HCT116 (cell line): ENCODE results near the gene DFFA. TPM values are rescaled to one million over a fixed set of nuclear protein-coding genes. Genes with fewer than 3 reads are reported as not detected.
A peak's percentile ranks its signal among the peaks of the same experiment; 100 is the strongest.

Source experiments
- ATAC-seq: fragments of 200-7000 bp; cut with Tn5 transposase; 2 replicates; pipeline ENCODE4 v1.9.1; 2020; ENCODE audit warnings: mild to moderate bottlenecking, moderate library complexity
- BruUV-seq: library from RNA; stranded (reverse); fragments of 400-500 nt; replicated peaks from 2 replicates; lab custom pipeline; 2021; lab: Mats Ljungman, UMichigan
- CTCF ChIA-PET: fragments of 300-600 bp; sonication (Branson Sonifier 250); formaldehyde crosslinking; loops from one replicate; lab custom pipeline; 2021; ENCODE audit warnings: antibody characterized with exemption; lab: Charles Lee
- POLR2A ChIA-PET: fragments of 300-600, 350-600 bp; sonication (Branson Sonifier 250); formaldehyde crosslinking; loops from one replicate; lab custom pipeline; 2021; ENCODE audit warnings: antibody characterized with exemption; lab: Charles Lee
- RAD21 ChIA-PET, 2 experiments: fragments of 300-600 bp; sonication (Branson Sonifier 250); formaldehyde crosslinking; loops; one replicate each; lab custom pipeline; 2023; ENCODE audit warnings: low total read pairs in 2 of 2; ENCODE audit not compliant: uncharacterized antibody in 2 of 2, unreplicated experiment in 2 of 2, low non-redundant PET in 1 of 2; lab: Charles Lee
- DNase-seq: peaks from one replicate; pipeline ENCODE4 v3.0.0-alpha.2; 2010; ENCODE audit warnings: low read depth, low spot score
- H2AFZ ChIP-seq: fragments of 200-600 bp; shearing (Covaris generic), sonication (generic); 2 replicates; pipeline ENCODE4 v1.6.1; 2017; ENCODE audit warnings: low read depth, mixed run types, mixed read lengths, antibody characterized with exemption, low read length; ENCODE audit not compliant: poor library complexity, severe bottlenecking
- H3K27ac ChIP-seq: 2 replicates; pipeline ENCODE4 v1.5.1; 2012; ENCODE audit warnings: low read depth, low read length
- H3K27me3 ChIP-seq: fragments of 200-600 bp; sonication (generic); 2 replicates; pipeline ENCODE4 v1.6.1; 2016; ENCODE audit warnings: mixed run types, low read length, mixed read lengths; ENCODE audit not compliant: insufficient read depth
- H3K36me3 ChIP-seq, 2 experiments: fragments of 200-500 bp in 1 of 2; fragments of 200-600 bp in 1 of 2; sonication (Bioruptor generic) in 1 of 2; sonication (generic) in 1 of 2; 2 replicates each; pipeline versions ENCODE4 v1.5.1 to v1.6.1; 2014 to 2016; ENCODE audit warnings: low read length in 2 of 2, inconsistent platforms in 1 of 2, mixed read lengths in 1 of 2, mixed run types in 1 of 2; ENCODE audit not compliant: insufficient read depth in 2 of 2, control insufficient read depth in 1 of 2
- H3K4me1 ChIP-seq, 2 experiments: fragments of 200-600 bp in 1 of 2; sonication (generic) in 1 of 2; 2 replicates each; pipeline versions ENCODE4 v1.5.1 to v1.6.1; 2012 to 2017; ENCODE audit warnings: low read length in 2 of 2, inconsistent platforms in 1 of 2, mild to moderate bottlenecking in 1 of 2, mixed read lengths in 1 of 2, mixed run types in 1 of 2, moderate library complexity in 1 of 2; ENCODE audit not compliant: insufficient read depth in 2 of 2, control insufficient read depth in 1 of 2
- H3K4me2 ChIP-seq: fragments of 200-600 bp; sonication (generic); 2 replicates; pipeline ENCODE4 v1.6.1; 2017; ENCODE audit warnings: mixed run types, low read length, mixed read lengths
- H3K4me3 ChIP-seq, 2 experiments: fragments of 200-600 bp in 1 of 2; sonication (generic) in 1 of 2; replicated peaks in 1 of 2; 2 replicates each; pipeline ENCODE4 v1.5.1; 2011 to 2016; ENCODE audit warnings: low read length in 2 of 2, control low read depth in 1 of 2, low read depth in 1 of 2, mild to moderate bottlenecking in 1 of 2, mixed read lengths in 1 of 2, mixed run types in 1 of 2
- H3K79me2 ChIP-seq: fragments of 200-600 bp; sonication (generic); 2 replicates; pipeline ENCODE4 v1.6.1; 2017; ENCODE audit warnings: mild to moderate bottlenecking, mixed run types, low read length, moderate library complexity, mixed read lengths; ENCODE audit not compliant: insufficient read depth
- H3K9ac ChIP-seq: fragments of 200-600 bp; sonication (generic); 2 replicates; pipeline ENCODE4 v1.6.1; 2016; ENCODE audit warnings: low read length, mixed read lengths
- H3K9me2 ChIP-seq: fragments of 200-600 bp; sonication (generic), shearing (Covaris generic); 2 replicates; pipeline ENCODE4 v1.6.1; 2017; ENCODE audit warnings: mixed run types, mild to moderate bottlenecking, moderate library complexity; ENCODE audit not compliant: insufficient read depth
- H3K9me3 ChIP-seq, 2 experiments: fragments of 200-500 bp in 1 of 2; fragments of 200-600 bp in 1 of 2; sonication (Bioruptor generic) in 1 of 2; sonication (generic) in 1 of 2; 2 replicates each; pipeline ENCODE4 v1.6.1; 2014 to 2017; ENCODE audit warnings: low read length in 2 of 2, mixed read lengths in 2 of 2, inconsistent platforms in 1 of 2, low read depth in 1 of 2, mild to moderate bottlenecking in 1 of 2, mixed run types in 1 of 2, moderate library complexity in 1 of 2; ENCODE audit not compliant: control insufficient read depth in 1 of 2, insufficient read depth in 1 of 2
- H4K20me1 ChIP-seq: fragments of 200-600 bp; sonication (generic), shearing (Covaris generic); 2 replicates; pipeline ENCODE4 v1.6.1; 2017; ENCODE audit warnings: mixed run types, mild to moderate bottlenecking, moderate library complexity; ENCODE audit not compliant: insufficient read depth
- CBX3 ChIP-seq: IDR thresholded peaks from 2 replicates; pipeline ENCODE4 v1.6.1; 2012; ENCODE audit warnings: low read depth
- CEBPB ChIP-seq: IDR thresholded peaks from 2 replicates; pipeline ENCODE4 v1.6.1; 2012; ENCODE audit warnings: low read depth
- EZH2phosphoT487 ChIP-seq: fragments of 200-600 bp; IDR thresholded peaks from 2 replicates; pipeline ENCODE4 v1.6.1; 2018; ENCODE audit warnings: antibody characterized with exemption, borderline replicate concordance
- FOSL1 ChIP-seq: IDR thresholded peaks from 2 replicates; pipeline ENCODE4 v1.6.1; 2012; ENCODE audit warnings: low read depth
- JUND ChIP-seq: IDR thresholded peaks from 2 replicates; pipeline ENCODE4 v1.6.1; 2012
- POLR2AphosphoS5 ChIP-seq: IDR thresholded peaks from 2 replicates; pipeline ENCODE4 v1.6.1; 2011; ENCODE audit warnings: mild to moderate bottlenecking, low read depth, low read length, moderate library complexity
- RAD21 ChIP-seq: IDR thresholded peaks from 2 replicates; pipeline ENCODE4 v1.6.1; 2012; ENCODE audit warnings: low read depth, mild to moderate bottlenecking
- SIN3A ChIP-seq: IDR thresholded peaks from 2 replicates; pipeline ENCODE4 v1.6.1; 2012; ENCODE audit warnings: low read depth
- SP1 ChIP-seq: IDR thresholded peaks from 2 replicates; pipeline ENCODE4 v1.6.1; 2012; ENCODE audit warnings: low read depth
- SRF ChIP-seq: IDR thresholded peaks from 2 replicates; pipeline ENCODE4 v1.6.1; 2012; ENCODE audit warnings: low read depth
- TCF7L2 ChIP-seq: IDR thresholded peaks from 2 replicates; pipeline ENCODE4 v1.7.0; 2011; ENCODE audit warnings: borderline replicate concordance, inconsistent platforms; ENCODE audit not compliant: insufficient read depth, insufficient read length; ENCODE audit errors: extremely low read depth
- YY1 ChIP-seq: IDR thresholded peaks from 2 replicates; pipeline ENCODE4 v1.6.1; 2011; ENCODE audit warnings: low read length, low read depth, moderate library complexity, mild to moderate bottlenecking; ENCODE audit not compliant: insufficient replicate concordance; ENCODE audit errors: extremely low read depth
- ZFX ChIP-seq: fragments of 450-650 bp; IDR thresholded peaks from 2 replicates; pipeline ENCODE4 v1.6.1; 2017
- intact Hi-C: fragments of 100-400 bp; cut with micrococcal nuclease; formaldehyde crosslinking; loops from 2 replicates; pipeline ENCODE4 v1.10.0; 2022
- total RNA-seq: library from RNA; stranded (reverse); gene quantifications from one replicate; pipeline ENCODE4 v1.2.1, GENCODE V29; 2021; ENCODE audit not compliant: unreplicated experiment
- TF ChIP-seq, protein P1 (sequence below): IDR thresholded peaks from 2 replicates; pipeline ENCODE4 v1.6.1; 2011; ENCODE audit warnings: mild to moderate bottlenecking, low read length, moderate library complexity; ENCODE audit not compliant: insufficient replicate concordance; ENCODE audit errors: extremely low read depth
- TF ChIP-seq, protein P2 (sequence below), 3 experiments: fragments of 200-600 bp in 1 of 3; sonication (generic) in 1 of 3; IDR thresholded peaks in 2 of 3; conservative IDR thresholded peaks in 1 of 3; 2 replicates each; pipeline ENCODE4 v1.5.1; 2012 to 2017; ENCODE audit warnings: low read depth in 2 of 3, low read length in 2 of 3, antibody characterized with exemption in 1 of 3, borderline replicate concordance in 1 of 3, control low read depth in 1 of 3, mild to moderate bottlenecking in 1 of 3, mixed read lengths in 1 of 3, mixed run types in 1 of 3, moderate library complexity in 1 of 3; ENCODE audit not compliant: insufficient read depth in 1 of 3
- TF ChIP-seq, protein P3 (sequence below): IDR thresholded peaks from 2 replicates; pipeline ENCODE4 v1.6.1; 2012

DFFA gene
- total RNA-seq, 1 experiment from 2014 or later = 67.7 TPM

DNA sequence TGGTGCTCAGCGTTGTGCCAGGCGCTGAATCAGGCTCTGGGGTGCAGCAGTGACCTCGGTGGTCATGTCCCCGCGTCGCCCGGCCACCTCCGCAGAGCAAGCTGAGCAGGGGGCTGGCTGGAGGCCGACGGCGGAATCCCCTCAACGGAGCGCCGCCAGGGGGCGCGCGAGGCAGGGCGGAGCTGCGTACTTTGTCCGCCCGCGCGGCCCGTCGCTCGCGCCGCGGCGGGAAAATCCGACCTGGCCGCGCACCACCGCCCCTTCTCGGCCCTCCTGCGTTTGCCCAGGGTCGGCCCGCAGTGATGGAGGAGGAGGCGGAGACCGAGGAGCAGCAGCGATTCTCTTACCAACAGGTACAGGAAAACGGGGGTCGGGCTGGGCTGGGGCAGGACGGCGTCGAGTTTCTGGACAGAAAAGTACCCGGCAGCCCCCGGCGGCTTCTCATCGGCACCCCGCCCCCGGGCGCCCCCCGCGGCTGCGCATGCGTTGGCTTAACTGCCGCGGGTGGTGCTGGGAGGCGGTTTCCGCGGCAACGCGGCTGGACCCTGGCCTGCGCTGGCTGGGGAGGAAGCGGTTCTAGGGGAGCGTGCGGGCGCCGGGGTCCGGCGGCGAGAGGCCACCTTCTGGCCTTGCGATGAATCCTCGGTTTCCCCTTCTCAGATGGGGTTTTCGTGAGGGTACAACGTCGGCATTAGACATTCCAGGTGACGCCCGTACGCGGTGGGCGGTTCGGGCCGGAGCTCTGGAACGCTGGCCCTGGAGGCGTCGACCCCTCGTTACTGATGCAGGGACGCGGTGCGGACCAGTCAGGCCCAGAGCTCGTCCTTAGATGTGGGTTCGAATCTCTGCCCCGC is 41.9 kb downstream of the DFFA start, which contains the start of gene CENPS (continued):
- TF ChIP-seq, protein P1, sequence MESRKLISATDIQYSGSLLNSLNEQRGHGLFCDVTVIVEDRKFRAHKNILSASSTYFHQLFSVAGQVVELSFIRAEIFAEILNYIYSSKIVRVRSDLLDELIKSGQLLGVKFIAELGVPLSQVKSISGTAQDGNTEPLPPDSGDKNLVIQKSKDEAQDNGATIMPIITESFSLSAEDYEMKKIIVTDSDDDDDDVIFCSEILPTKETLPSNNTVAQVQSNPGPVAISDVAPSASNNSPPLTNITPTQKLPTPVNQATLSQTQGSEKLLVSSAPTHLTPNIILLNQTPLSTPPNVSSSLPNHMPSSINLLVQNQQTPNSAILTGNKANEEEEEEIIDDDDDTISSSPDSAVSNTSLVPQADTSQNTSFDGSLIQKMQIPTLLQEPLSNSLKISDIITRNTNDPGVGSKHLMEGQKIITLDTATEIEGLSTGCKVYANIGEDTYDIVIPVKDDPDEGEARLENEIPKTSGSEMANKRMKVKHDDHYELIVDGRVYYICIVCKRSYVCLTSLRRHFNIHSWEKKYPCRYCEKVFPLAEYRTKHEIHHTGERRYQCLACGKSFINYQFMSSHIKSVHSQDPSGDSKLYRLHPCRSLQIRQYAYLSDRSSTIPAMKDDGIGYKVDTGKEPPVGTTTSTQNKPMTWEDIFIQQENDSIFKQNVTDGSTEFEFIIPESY = peak; percentile 85
- TF ChIP-seq SP1 (peak; percentile 62; the same call in 1 of the 2 replicates), YY1 (peak; percentile 73), ZFX (peak; percentile 72; the same call in 1 of the 2 replicates), POLR2AphosphoS5 (peak; percentile 88), JUND (no peak)

DNA sequence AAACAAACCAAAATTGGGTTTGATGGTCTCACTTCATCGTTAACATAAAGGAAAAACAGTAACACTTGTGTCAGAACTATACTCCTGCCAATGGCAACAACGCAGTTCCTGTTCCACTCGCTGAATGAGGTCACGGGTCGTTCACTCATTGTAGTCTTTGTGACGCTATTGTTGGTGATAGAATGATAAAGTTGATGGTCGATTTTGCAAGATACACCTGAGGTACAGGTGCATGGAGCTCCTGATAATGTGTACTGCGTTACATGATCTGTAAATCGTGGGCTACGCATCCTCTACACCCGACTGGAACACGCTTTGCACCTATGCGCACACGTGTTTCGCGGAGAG is 42.5 kb downstream of the DFFA start:
- H2AFZ ChIP-seq = no peak overlapping the region
- no peaks in the 10 kb centered on the region for H3K36me3 ChIP-seq
- H3K4me3 ChIP-seq = peak overlapping the region; percentile 67 to 90
- H3K27ac ChIP-seq = peak overlapping the region; percentile 66
- intact Hi-C loops = loop anchor here (1.0 to 5.0 kb wide), 3 partner anchors 64 to 803 kb away; no protein-coding TSS in a partner anchor
- H3K4me1 ChIP-seq = peaks cover 2 to 19% of the 10 kb centered on the region in 2 experiments; a peak in 3 of 4 replicates
- ChIA-PET CTCF (interaction anchor here (0.7 to 2.2 kb wide), 9 partner anchors 27 to 437 kb away, joined by 3 to 25 read pairs (median 4); partner anchors contain the start of gene PGD), RAD21 (interaction anchor here in 1 of 2 experiments (0.6 to 1.2 kb wide), 3 partner anchors 30 to 438 kb away, joined by 3 to 5 read pairs (median 3); no protein-coding TSS in a partner anchor), POLR2A (interaction anchor here (1.1 to 1.2 kb wide), 2 partner anchors 26 to 64 kb away, joined by 3 to 7 read pairs; no protein-coding TSS in a partner anchor)
- no peak for ATAC-seq
- H3K9me2 ChIP-seq = no peaks in the 10 kb centered on the region
- TSS peak; percentile 79 for BruUV-seq
- no peaks in the 10 kb centered on the region for H4K20me1 ChIP-seq
- no peaks in the 10 kb centered on the region for H3K9me3 ChIP-seq
- peak overlapping the region; percentile 92 for H3K9ac ChIP-seq
- H3K4me2 ChIP-seq = peak overlapping the region; percentile 81
- no peak for DNase-seq
- peaks cover 8% of the 10 kb centered on the region; the same call in 1 of the 2 replicates for H3K79me2 ChIP-seq
- no peaks in the 10 kb centered on the region for H3K27me3 ChIP-seq
- TF ChIP-seq, protein P2, sequence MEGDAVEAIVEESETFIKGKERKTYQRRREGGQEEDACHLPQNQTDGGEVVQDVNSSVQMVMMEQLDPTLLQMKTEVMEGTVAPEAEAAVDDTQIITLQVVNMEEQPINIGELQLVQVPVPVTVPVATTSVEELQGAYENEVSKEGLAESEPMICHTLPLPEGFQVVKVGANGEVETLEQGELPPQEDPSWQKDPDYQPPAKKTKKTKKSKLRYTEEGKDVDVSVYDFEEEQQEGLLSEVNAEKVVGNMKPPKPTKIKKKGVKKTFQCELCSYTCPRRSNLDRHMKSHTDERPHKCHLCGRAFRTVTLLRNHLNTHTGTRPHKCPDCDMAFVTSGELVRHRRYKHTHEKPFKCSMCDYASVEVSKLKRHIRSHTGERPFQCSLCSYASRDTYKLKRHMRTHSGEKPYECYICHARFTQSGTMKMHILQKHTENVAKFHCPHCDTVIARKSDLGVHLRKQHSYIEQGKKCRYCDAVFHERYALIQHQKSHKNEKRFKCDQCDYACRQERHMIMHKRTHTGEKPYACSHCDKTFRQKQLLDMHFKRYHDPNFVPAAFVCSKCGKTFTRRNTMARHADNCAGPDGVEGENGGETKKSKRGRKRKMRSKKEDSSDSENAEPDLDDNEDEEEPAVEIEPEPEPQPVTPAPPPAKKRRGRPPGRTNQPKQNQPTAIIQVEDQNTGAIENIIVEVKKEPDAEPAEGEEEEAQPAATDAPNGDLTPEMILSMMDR (IDR thresholded peaks at IDR 0.05 in 2 of 3, conservative IDR thresholded peaks at IDR 0.05 in 1 of 3; ENCODE audit: borderline replicate concordance in 1 of 3, insufficient read depth in 1 of 3, low read depth in 2 of 3, low read length in 2 of 3) = no peak
- TF ChIP-seq, protein P1 = no peak
- no peak for TF ChIP-seq SP1
- TF ChIP-seq EZH2phosphoT487 = no peak
- no peak for TF ChIP-seq FOSL1
- TF ChIP-seq YY1 = no peak
- no peak for TF ChIP-seq CBX3
- TF ChIP-seq, protein P3, sequence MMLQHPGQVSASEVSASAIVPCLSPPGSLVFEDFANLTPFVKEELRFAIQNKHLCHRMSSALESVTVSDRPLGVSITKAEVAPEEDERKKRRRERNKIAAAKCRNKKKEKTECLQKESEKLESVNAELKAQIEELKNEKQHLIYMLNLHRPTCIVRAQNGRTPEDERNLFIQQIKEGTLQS = no peak
- no peak for TF ChIP-seq TCF7L2
- TF ChIP-seq SIN3A = no peak
- no peak for TF ChIP-seq ZFX
- no peak for TF ChIP-seq CEBPB
- no peak for TF ChIP-seq RAD21
- no peak for TF ChIP-seq SRF
- no peak for TF ChIP-seq JUND
- TF ChIP-seq, all 23 proteins: peak for 0
